Neural cell (in vitro differentiated cells): Measurements from ENCODE around the gene KRTAP10-3. TPM values are rescaled to one million over a fixed set of nuclear protein-coding genes. Genes with fewer than 3 reads are reported as not detected.

ENCODE experiments used
- H2AFZ ChIP-seq: fragments of 200-600, 300-800 bp; sonication (generic), shearing (Covaris generic); 2 replicates; pipeline ENCODE4 v1.6.0; 2014; ENCODE audit warnings: low read depth, mild to moderate bottlenecking, antibody characterized with exemption, low read length, moderate library complexity
- H3F3A ChIP-seq: fragments of 200-600 bp; shearing (Covaris generic); 2 replicates; pipeline ENCODE4 v1.6.1; 2016; ENCODE audit warnings: mild to moderate bottlenecking, moderate library complexity, mixed read lengths, antibody characterized with exemption, low read length; ENCODE audit not compliant: insufficient read depth, poor library complexity, severe bottlenecking
- H3K27ac ChIP-seq: fragments of 200-600, 300-800 bp; sonication (generic), shearing (Covaris generic); 2 replicates; pipeline ENCODE4 v1.5.1; 2014; ENCODE audit warnings: mild to moderate bottlenecking, low read length, moderate library complexity
- H3K27me3 ChIP-seq: fragments of 300-800, 200-600 bp; sonication (generic), shearing (Covaris generic); 2 replicates; pipeline ENCODE4 v1.6.0; 2014; ENCODE audit warnings: mild to moderate bottlenecking, low read depth, low read length, moderate library complexity; ENCODE audit not compliant: insufficient read depth
- H3K36me3 ChIP-seq: fragments of 300-800, 200-600 bp; sonication (generic), shearing (Covaris generic); 2 replicates; pipeline ENCODE4 v1.5.1; 2014; ENCODE audit warnings: mild to moderate bottlenecking, antibody characterized with exemption, low read length, moderate library complexity; ENCODE audit not compliant: insufficient read depth
- H3K4me2 ChIP-seq: fragments of 300-800, 200-600 bp; sonication (generic), shearing (Covaris generic); 2 replicates; pipeline ENCODE4 v1.6.0; 2014; ENCODE audit warnings: mild to moderate bottlenecking, low read length
- H3K4me3 ChIP-seq: fragments of 300-800, 200-600 bp; sonication (generic), shearing (Covaris generic); 2 replicates; pipeline ENCODE4 v1.5.1; 2014; ENCODE audit warnings: mild to moderate bottlenecking, low read length, moderate library complexity
- H3K79me2 ChIP-seq: fragments of 200-600 bp; shearing (Covaris generic); replicated peaks from 2 replicates; pipeline ENCODE4 v1.6.0; 2014; ENCODE audit warnings: mild to moderate bottlenecking, low read length, moderate library complexity; ENCODE audit not compliant: insufficient read depth
- H3K9ac ChIP-seq: fragments of 300-800, 200-600 bp; sonication (generic), shearing (Covaris generic); 2 replicates; pipeline ENCODE4 v1.6.1; 2016; ENCODE audit warnings: mild to moderate bottlenecking, low read length, mixed read lengths
- H3K9me2 ChIP-seq: fragments of 200-600 bp; shearing (Covaris generic); 2 replicates; pipeline ENCODE4 v1.6.1; 2016; ENCODE audit warnings: mild to moderate bottlenecking, low read length, mixed read lengths; ENCODE audit not compliant: insufficient read depth
- H3K9me3 ChIP-seq: fragments of 200-600, 300-800 bp; sonication (generic), shearing (Covaris generic); 2 replicates; pipeline ENCODE4 v1.6.1; 2016; ENCODE audit warnings: mild to moderate bottlenecking, mixed run types, low read length, moderate library complexity, mixed read lengths
- H4K20me1 ChIP-seq: fragments of 200-600 bp; shearing (Covaris generic); 2 replicates; pipeline ENCODE4 v1.6.1; 2016; ENCODE audit warnings: mild to moderate bottlenecking, mixed run types; ENCODE audit not compliant: insufficient read depth
- EP300 ChIP-seq: fragments of 450-650 bp; conservative IDR thresholded peaks from 2 replicates; pipeline ENCODE4 v1.6.1; 2014; ENCODE audit warnings: antibody characterized with exemption, mild to moderate bottlenecking, moderate library complexity; ENCODE audit not compliant: poor library complexity, severe bottlenecking
- EZH2 ChIP-seq: fragments of 200-600, 300-800 bp; shearing (Covaris generic), sonication (generic); IDR thresholded peaks from 2 replicates; pipeline ENCODE4 v1.6.1; 2014; ENCODE audit warnings: antibody characterized with exemption, low read length, borderline replicate concordance, mild to moderate bottlenecking; ENCODE audit not compliant: insufficient read depth, poor library complexity, severe bottlenecking
- MXI1 ChIP-seq: fragments of 450-650 bp; conservative IDR thresholded peaks from 2 replicates; pipeline ENCODE4 v1.6.1; 2014; ENCODE audit warnings: antibody characterized with exemption, mild to moderate bottlenecking; ENCODE audit not compliant: poor library complexity, severe bottlenecking
- POLR2AphosphoS5 ChIP-seq: IDR thresholded peaks from 2 replicates; pipeline ENCODE4 v1.6.1; 2012
- RAD21 ChIP-seq: fragments of 450-650 bp; conservative IDR thresholded peaks from 2 replicates; pipeline ENCODE4 v1.6.1; 2014; ENCODE audit warnings: antibody characterized with exemption, mild to moderate bottlenecking, moderate library complexity
- SMC3 ChIP-seq: fragments of 450-650 bp; conservative IDR thresholded peaks from 2 replicates; pipeline ENCODE4 v1.6.1; 2014; ENCODE audit warnings: antibody characterized with exemption, mild to moderate bottlenecking, moderate library complexity; ENCODE audit not compliant: poor library complexity
- TAF1 ChIP-seq: IDR thresholded peaks from 2 replicates; pipeline ENCODE4 v1.6.1; 2012; ENCODE audit warnings: low read depth
- polyA plus RNA-seq: library from polyadenylated mRNA; depleted of rRNA; stranded (reverse); fragments of >200 nt; gene quantifications from 2 replicates; pipeline ENCODE4 v1.2.3, GENCODE V29; 2014
- TF ChIP-seq, protein P1 (sequence below): fragments of 450-650 bp; IDR thresholded peaks from 2 replicates; pipeline ENCODE4 v1.5.1; 2014; ENCODE audit warnings: antibody characterized with exemption, mild to moderate bottlenecking, moderate library complexity; ENCODE audit not compliant: poor library complexity, severe bottlenecking
- TF ChIP-seq, protein P2 (sequence below): IDR thresholded peaks from 2 replicates; pipeline ENCODE4 v1.6.1; 2012; ENCODE audit warnings: borderline replicate concordance

Gene KRTAP10-3
- polyA plus RNA-seq, 1 donor from 2014 or later = not detected

DNA sequence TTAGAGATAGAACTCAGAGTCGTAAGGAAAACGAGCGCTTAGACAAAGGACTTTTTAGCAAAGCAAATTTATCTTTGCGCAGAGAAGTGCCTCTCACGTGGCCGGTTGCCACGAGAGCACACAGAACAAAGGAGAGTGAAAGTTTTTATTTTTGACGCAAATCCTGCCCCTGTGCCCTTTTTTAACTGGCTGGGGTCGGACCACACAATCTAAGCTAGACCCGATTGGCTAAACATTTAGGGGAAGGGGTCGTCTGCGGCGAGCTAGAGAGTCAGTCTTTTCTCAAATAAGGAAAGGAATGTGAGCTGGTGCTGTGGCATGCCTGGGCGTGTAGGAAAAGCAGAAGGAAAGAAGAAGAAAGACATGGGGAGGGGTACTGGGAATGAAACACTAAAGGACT lies 9.7 kb downstream of the KRTAP10-3 start:
- no peak overlapping the region for H3K4me2 ChIP-seq
- H3K4me3 ChIP-seq = no peak overlapping the region
- H3F3A ChIP-seq = no peaks in the 10 kb centered on the region
- no peak overlapping the region for H3K9ac ChIP-seq
- no peaks in the 10 kb centered on the region for H3K27me3 ChIP-seq
- no peaks in the 10 kb centered on the region for H3K9me3 ChIP-seq
- no peaks in the 10 kb centered on the region for H4K20me1 ChIP-seq
- no peaks in the 10 kb centered on the region for H3K9me2 ChIP-seq
- no peak overlapping the region for H2AFZ ChIP-seq
- TF ChIP-seq TAF1 (no peak), POLR2AphosphoS5 (no peak), MXI1 (no peak), SMC3 (no peak), EP300 (no peak), RAD21 (no peak), EZH2 (no peak)
- TF ChIP-seq, protein P1, sequence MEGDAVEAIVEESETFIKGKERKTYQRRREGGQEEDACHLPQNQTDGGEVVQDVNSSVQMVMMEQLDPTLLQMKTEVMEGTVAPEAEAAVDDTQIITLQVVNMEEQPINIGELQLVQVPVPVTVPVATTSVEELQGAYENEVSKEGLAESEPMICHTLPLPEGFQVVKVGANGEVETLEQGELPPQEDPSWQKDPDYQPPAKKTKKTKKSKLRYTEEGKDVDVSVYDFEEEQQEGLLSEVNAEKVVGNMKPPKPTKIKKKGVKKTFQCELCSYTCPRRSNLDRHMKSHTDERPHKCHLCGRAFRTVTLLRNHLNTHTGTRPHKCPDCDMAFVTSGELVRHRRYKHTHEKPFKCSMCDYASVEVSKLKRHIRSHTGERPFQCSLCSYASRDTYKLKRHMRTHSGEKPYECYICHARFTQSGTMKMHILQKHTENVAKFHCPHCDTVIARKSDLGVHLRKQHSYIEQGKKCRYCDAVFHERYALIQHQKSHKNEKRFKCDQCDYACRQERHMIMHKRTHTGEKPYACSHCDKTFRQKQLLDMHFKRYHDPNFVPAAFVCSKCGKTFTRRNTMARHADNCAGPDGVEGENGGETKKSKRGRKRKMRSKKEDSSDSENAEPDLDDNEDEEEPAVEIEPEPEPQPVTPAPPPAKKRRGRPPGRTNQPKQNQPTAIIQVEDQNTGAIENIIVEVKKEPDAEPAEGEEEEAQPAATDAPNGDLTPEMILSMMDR = no peak
- TF ChIP-seq, protein P2, sequence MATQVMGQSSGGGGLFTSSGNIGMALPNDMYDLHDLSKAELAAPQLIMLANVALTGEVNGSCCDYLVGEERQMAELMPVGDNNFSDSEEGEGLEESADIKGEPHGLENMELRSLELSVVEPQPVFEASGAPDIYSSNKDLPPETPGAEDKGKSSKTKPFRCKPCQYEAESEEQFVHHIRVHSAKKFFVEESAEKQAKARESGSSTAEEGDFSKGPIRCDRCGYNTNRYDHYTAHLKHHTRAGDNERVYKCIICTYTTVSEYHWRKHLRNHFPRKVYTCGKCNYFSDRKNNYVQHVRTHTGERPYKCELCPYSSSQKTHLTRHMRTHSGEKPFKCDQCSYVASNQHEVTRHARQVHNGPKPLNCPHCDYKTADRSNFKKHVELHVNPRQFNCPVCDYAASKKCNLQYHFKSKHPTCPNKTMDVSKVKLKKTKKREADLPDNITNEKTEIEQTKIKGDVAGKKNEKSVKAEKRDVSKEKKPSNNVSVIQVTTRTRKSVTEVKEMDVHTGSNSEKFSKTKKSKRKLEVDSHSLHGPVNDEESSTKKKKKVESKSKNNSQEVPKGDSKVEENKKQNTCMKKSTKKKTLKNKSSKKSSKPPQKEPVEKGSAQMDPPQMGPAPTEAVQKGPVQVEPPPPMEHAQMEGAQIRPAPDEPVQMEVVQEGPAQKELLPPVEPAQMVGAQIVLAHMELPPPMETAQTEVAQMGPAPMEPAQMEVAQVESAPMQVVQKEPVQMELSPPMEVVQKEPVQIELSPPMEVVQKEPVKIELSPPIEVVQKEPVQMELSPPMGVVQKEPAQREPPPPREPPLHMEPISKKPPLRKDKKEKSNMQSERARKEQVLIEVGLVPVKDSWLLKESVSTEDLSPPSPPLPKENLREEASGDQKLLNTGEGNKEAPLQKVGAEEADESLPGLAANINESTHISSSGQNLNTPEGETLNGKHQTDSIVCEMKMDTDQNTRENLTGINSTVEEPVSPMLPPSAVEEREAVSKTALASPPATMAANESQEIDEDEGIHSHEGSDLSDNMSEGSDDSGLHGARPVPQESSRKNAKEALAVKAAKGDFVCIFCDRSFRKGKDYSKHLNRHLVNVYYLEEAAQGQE = no peak
- H3K27ac ChIP-seq = no peak overlapping the region
- H3K79me2 ChIP-seq = no peaks in the 10 kb centered on the region
- no peaks in the 10 kb centered on the region for H3K36me3 ChIP-seq

DNA sequence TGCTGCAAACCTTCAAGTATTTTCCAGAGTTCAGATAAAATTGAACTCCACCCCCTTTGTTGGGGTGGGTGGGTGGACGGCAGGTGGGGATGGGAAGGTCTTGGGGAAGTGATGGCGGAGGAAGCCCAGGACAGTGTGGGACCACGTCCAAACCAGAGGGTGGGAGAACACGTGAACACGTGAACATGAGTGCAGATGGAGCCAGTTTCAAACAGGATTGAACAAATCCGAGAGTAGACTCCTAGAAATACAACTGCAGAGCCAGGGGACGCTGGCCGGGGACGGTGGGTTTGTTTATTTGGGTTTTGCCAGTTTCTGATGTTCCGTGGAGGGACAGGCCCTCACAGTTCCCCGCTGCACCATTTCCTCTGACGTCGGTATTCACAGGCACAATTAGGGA lies 10.2 kb downstream of the KRTAP10-3 start:
- Histone ChIP-seq H3K79me2 (no peaks in the 10 kb centered on the region), H3K27me3 (no peaks in the 10 kb centered on the region), H2AFZ (no peak overlapping the region), H3K27ac (no peak overlapping the region), H3K4me3 (no peak overlapping the region), H3K36me3 (no peaks in the 10 kb centered on the region), H3K9ac (no peak overlapping the region), H3F3A (no peaks in the 10 kb centered on the region), H3K4me2 (no peak overlapping the region), H4K20me1 (no peaks in the 10 kb centered on the region), H3K9me3 (no peaks in the 10 kb centered on the region), H3K9me2 (no peaks in the 10 kb centered on the region)
- TF ChIP-seq, protein P2 = no peak
- TF ChIP-seq SMC3 = no peak
- no peak for TF ChIP-seq EZH2
- TF ChIP-seq MXI1 = no peak
- no peak for TF ChIP-seq RAD21
- no peak for TF ChIP-seq POLR2AphosphoS5
- no peak for TF ChIP-seq TAF1
- TF ChIP-seq EP300 = no peak
- TF ChIP-seq, protein P1 = no peak
